OCI-LY1 (cell line): ENCODE data around the gene CCL20.

Source experiments
- H2AFZ ChIP-seq: fragments of 200-600 bp; sonication (generic), shearing (Covaris generic); 2 replicates; pipeline ENCODE4 v1.6.0; 2014; ENCODE audit warnings: antibody characterized with exemption, mild to moderate bottlenecking, low read length
- H3F3A ChIP-seq: fragments of 200-600 bp; sonication (generic), shearing (Covaris generic); 2 replicates; pipeline ENCODE4 v1.6.0; 2014; ENCODE audit warnings: mild to moderate bottlenecking, antibody characterized with exemption, low read length, moderate library complexity; ENCODE audit not compliant: insufficient read depth
- H3K27ac ChIP-seq: fragments of 200-600 bp; sonication (generic); 2 replicates; pipeline ENCODE4 v1.5.1; 2014; ENCODE audit warnings: low read length, mixed run types, mild to moderate bottlenecking, low read depth; ENCODE audit not compliant: poor library complexity, severe bottlenecking
- H3K27me3 ChIP-seq: fragments of 200-600 bp; sonication (generic); 2 replicates; pipeline ENCODE4 v1.6.0; 2014; ENCODE audit warnings: antibody characterized with exemption, mild to moderate bottlenecking, low read length, moderate library complexity; ENCODE audit not compliant: insufficient read depth
- H3K36me3 ChIP-seq: fragments of 200-600 bp; sonication (generic); 2 replicates; pipeline ENCODE4 v1.6.1; 2014; ENCODE audit warnings: mild to moderate bottlenecking, antibody characterized with exemption, low read length, moderate library complexity, mixed read lengths; ENCODE audit not compliant: insufficient read depth
- H3K4me1 ChIP-seq: fragments of 200-600 bp; sonication (generic); 2 replicates; pipeline ENCODE4 v1.5.1; 2014; ENCODE audit warnings: mild to moderate bottlenecking, low read length, moderate library complexity; ENCODE audit not compliant: insufficient read depth, severe bottlenecking
- H3K4me2 ChIP-seq: fragments of 200-600 bp; sonication (generic), shearing (Covaris generic); 2 replicates; pipeline ENCODE4 v1.6.1; 2014; ENCODE audit warnings: low read length
- H3K4me3 ChIP-seq: fragments of 200-600 bp; sonication (generic); 2 replicates; pipeline ENCODE4 v1.5.1; 2014; ENCODE audit warnings: low read length, low read depth, mild to moderate bottlenecking, mixed read lengths; ENCODE audit not compliant: poor library complexity, severe bottlenecking
- H3K79me2 ChIP-seq: fragments of 200-600 bp; shearing (Covaris generic); 2 replicates; pipeline ENCODE4 v1.6.1; 2016; ENCODE audit warnings: mixed run types, low read length, mixed read lengths; ENCODE audit not compliant: insufficient read depth
- H3K9ac ChIP-seq: fragments of 200-600 bp; sonication (generic), shearing (Covaris generic); 2 replicates; pipeline ENCODE4 v1.6.1; 2014; ENCODE audit warnings: mild to moderate bottlenecking, low read length, mixed read lengths
- H3K9me2 ChIP-seq: fragments of 200-600 bp; sonication (generic), shearing (Covaris generic); 2 replicates; pipeline ENCODE4 v1.6.1; 2014; ENCODE audit warnings: low read depth, mild to moderate bottlenecking, low read length, mixed read lengths
- H3K9me3 ChIP-seq: fragments of 200-600 bp; shearing (Covaris generic); 2 replicates; pipeline ENCODE4 v1.6.1; 2014; ENCODE audit warnings: low read length, mixed read lengths
- H4K20me1 ChIP-seq: fragments of 200-600 bp; sonication (generic), shearing (Covaris generic); 2 replicates; pipeline ENCODE4 v1.6.0; 2016; ENCODE audit warnings: mild to moderate bottlenecking, low read length; ENCODE audit not compliant: insufficient read depth
- EZH2 ChIP-seq: fragments of 200-600 bp; sonication (generic), shearing (Covaris generic); IDR thresholded peaks from 2 replicates; pipeline ENCODE4 v1.8.0; 2017; ENCODE audit warnings: borderline replicate concordance, mixed run types, mild to moderate bottlenecking, antibody characterized with exemption, low read length, moderate library complexity, mixed read lengths
- TF ChIP-seq, protein P1 (sequence below): fragments of 200-600 bp; sonication (generic), shearing (Covaris generic); IDR thresholded peaks from 2 replicates; pipeline ENCODE4 v1.5.1; 2017; ENCODE audit warnings: mild to moderate bottlenecking, antibody characterized with exemption, low read length, moderate library complexity, mixed read lengths

Gene CCL20

DNA sequence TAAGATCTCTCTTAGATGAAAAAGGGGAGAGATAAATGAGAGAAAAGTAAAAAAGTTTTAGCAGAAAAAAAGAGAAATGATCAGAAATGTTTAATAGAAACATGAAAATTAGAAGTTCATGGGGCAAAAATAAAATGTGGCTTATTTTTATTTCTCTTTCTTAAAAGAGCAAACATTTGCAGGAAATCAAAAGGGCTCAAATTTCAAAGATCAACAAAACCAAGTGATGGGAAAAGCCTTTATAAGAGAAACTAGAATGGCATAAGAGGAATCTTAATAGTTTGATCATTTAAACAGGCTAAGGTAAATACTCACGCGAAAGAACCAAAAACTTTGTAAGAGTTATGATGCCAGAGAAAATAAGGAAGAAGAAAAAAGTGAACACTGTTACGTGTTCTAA, 34.5 kb downstream of the CCL20 start:
- H3K9me2 ChIP-seq = no peaks in the 10 kb centered on the region
- no peaks in the 10 kb centered on the region for H3K9me3 ChIP-seq
- no peak overlapping the region for H3K4me2 ChIP-seq
- H3K4me1 ChIP-seq = no peaks in the 10 kb centered on the region
- H4K20me1 ChIP-seq = no peaks in the 10 kb centered on the region
- no peaks in the 10 kb centered on the region for H3F3A ChIP-seq
- TF ChIP-seq EZH2 = no peak
- TF ChIP-seq, protein P1, sequence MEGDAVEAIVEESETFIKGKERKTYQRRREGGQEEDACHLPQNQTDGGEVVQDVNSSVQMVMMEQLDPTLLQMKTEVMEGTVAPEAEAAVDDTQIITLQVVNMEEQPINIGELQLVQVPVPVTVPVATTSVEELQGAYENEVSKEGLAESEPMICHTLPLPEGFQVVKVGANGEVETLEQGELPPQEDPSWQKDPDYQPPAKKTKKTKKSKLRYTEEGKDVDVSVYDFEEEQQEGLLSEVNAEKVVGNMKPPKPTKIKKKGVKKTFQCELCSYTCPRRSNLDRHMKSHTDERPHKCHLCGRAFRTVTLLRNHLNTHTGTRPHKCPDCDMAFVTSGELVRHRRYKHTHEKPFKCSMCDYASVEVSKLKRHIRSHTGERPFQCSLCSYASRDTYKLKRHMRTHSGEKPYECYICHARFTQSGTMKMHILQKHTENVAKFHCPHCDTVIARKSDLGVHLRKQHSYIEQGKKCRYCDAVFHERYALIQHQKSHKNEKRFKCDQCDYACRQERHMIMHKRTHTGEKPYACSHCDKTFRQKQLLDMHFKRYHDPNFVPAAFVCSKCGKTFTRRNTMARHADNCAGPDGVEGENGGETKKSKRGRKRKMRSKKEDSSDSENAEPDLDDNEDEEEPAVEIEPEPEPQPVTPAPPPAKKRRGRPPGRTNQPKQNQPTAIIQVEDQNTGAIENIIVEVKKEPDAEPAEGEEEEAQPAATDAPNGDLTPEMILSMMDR = no peak
- H2AFZ ChIP-seq = no peak overlapping the region
- no peaks in the 10 kb centered on the region for H3K27me3 ChIP-seq
- H3K4me3 ChIP-seq = no peak overlapping the region
- no peaks in the 10 kb centered on the region for H3K36me3 ChIP-seq
- H3K27ac ChIP-seq = no peak overlapping the region
- H3K79me2 ChIP-seq = no peaks in the 10 kb centered on the region
- no peak overlapping the region for H3K9ac ChIP-seq

DNA sequence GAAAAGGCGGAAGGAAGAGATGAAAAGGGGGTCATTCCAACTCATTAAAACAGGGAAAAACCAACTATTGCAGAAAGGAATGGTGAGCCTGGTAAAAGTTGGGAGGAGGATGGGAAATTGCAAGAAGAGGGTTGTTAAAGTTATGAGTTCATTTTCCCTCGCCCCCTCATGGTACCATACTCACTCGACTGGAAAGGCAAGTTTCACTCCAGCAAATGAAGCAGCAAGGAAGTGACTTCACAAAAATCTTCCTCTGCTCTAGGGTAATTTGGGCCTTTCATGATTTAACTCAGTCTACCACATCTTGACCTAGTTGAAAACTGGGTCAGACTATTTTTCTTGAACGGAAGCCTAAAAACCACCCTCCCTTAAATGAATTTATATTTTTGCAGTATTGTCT, 34.9 kb downstream of the CCL20 start:
- no peak overlapping the region for H3K27ac ChIP-seq

GRCh38 chr2:227849906-227850305, 36.3 kb downstream of the CCL20 start:
- H3K9ac ChIP-seq = no peak overlapping the region
- H4K20me1 ChIP-seq = no peaks in the 10 kb centered on the region
- TF ChIP-seq, protein P1 = no peak
- TF ChIP-seq EZH2 = no peak
- no peak overlapping the region for H3K4me3 ChIP-seq
- H3K9me3 ChIP-seq = no peaks in the 10 kb centered on the region
- H3K27me3 ChIP-seq = no peaks in the 10 kb centered on the region
- no peaks in the 10 kb centered on the region for H3F3A ChIP-seq
- no peaks in the 10 kb centered on the region for H3K9me2 ChIP-seq
- H2AFZ ChIP-seq = no peak overlapping the region
- H3K79me2 ChIP-seq = no peaks in the 10 kb centered on the region
- H3K27ac ChIP-seq = no peak overlapping the region
- H3K36me3 ChIP-seq = no peaks in the 10 kb centered on the region
- no peak overlapping the region for H3K4me2 ChIP-seq
- no peaks in the 10 kb centered on the region for H3K4me1 ChIP-seq

More for the DNA sequence above, 34.9 kb downstream of the CCL20 start:
- H3K4me1 ChIP-seq = no peaks in the 10 kb centered on the region
- H3K36me3 ChIP-seq = no peaks in the 10 kb centered on the region
- no peaks in the 10 kb centered on the region for H3F3A ChIP-seq
- H2AFZ ChIP-seq = no peak overlapping the region
- no peaks in the 10 kb centered on the region for H3K9me3 ChIP-seq
- no peaks in the 10 kb centered on the region for H3K79me2 ChIP-seq
- H3K4me3 ChIP-seq = no peak overlapping the region
- H3K4me2 ChIP-seq = no peak overlapping the region
- TF ChIP-seq, protein P1 = no peak
- TF ChIP-seq EZH2 = no peak
- H3K9me2 ChIP-seq = no peaks in the 10 kb centered on the region
- no peaks in the 10 kb centered on the region for H4K20me1 ChIP-seq
- H3K9ac ChIP-seq = no peak overlapping the region
- H3K27me3 ChIP-seq = no peaks in the 10 kb centered on the region
